Heart left ventricle (tissue), 16 donors: ENCODE data around the gene POLR2L. TPM values are rescaled to one million over a fixed set of nuclear protein-coding genes. Genes with fewer than 3 reads are reported as not detected.

ENCODE experiments used
- ATAC-seq, 4 donors: fragments of 200-7000 bp; cut with Tn5 transposase; one replicate each; pipeline ENCODE4 v1.9.1; 2020 to 2022; ENCODE audit warnings: moderate library complexity in 4 of 4, mild to moderate bottlenecking in 3 of 4, moderate number of reproducible peaks in 1 of 4
- DNase-seq, 5 donors: peaks; one replicate each; pipeline ENCODE4 v3.0.0-alpha.2; 2020
- H3K27ac ChIP-seq, 12 donors: fragments of 200-600 bp; sonication (generic) in 4 of 12; one replicate each; pipeline versions ENCODE4 v1.5.0 to v1.8.0; 2016 to 2022; ENCODE audit warnings: mild to moderate bottlenecking in 2 of 12
- H3K27me3 ChIP-seq, 9 donors: fragments of 200-600 bp; sonication (generic) in 2 of 9; one replicate each; pipeline versions ENCODE4 v1.5.1 to v1.8.0; 2016 to 2022; ENCODE audit warnings: mild to moderate bottlenecking in 3 of 9
- H3K36me3 ChIP-seq, 9 donors: fragments of 200-600 bp; sonication (generic) in 2 of 9; one replicate each; pipeline versions ENCODE4 v1.5.0 to v1.8.0; 2018 to 2022; ENCODE audit warnings: mild to moderate bottlenecking in 2 of 9
- H3K4me1 ChIP-seq, 12 donors: fragments of 200-600 bp; sonication (generic) in 4 of 12; one replicate each; pipeline versions ENCODE4 v1.5.0 to v1.8.0; 2016 to 2022; ENCODE audit warnings: mild to moderate bottlenecking in 3 of 12
- H3K4me3 ChIP-seq, 12 donors: fragments of 200-600 bp; sonication (generic) in 4 of 12; one replicate each; pipeline versions ENCODE4 v1.5.0 to v1.8.0; 2017 to 2022; ENCODE audit warnings: mild to moderate bottlenecking in 9 of 12, moderate library complexity in 4 of 12
- H3K9me3 ChIP-seq, 12 donors: fragments of 200-600 bp; sonication (generic) in 4 of 12; one replicate each; pipeline versions ENCODE4 v1.5.0 to v1.8.0; 2016 to 2022; ENCODE audit warnings: mild to moderate bottlenecking in 1 of 12
- CTCF ChIP-seq, 12 donors: fragments of 200-600 bp; sonication (generic) in 4 of 12; IDR thresholded peaks; one replicate each; pipeline versions ENCODE4 v1.5.0 to v1.8.0; 2018 to 2022; ENCODE audit warnings: antibody characterized with exemption in 12 of 12, mild to moderate bottlenecking in 5 of 12
- POLR2A ChIP-seq, 2 donors: fragments of 450-650 bp; IDR thresholded peaks; one replicate each; pipeline ENCODE4 v1.6.1; 2017; ENCODE audit warnings: antibody characterized with exemption in 2 of 2, mild to moderate bottlenecking in 2 of 2, moderate library complexity in 2 of 2
- WGBS, 4 donors: extraction: QIAGEN DNeasy Blood & Tissue Kit in 2 of 4; methylation state at CpG; one replicate each; pipeline versions ENCODE4 v1.1.5 to v1.1.7; 2013 to 2018; 5-methylcytosine and 5-hydroxymethylcytosine counted together
- intact Hi-C, 10 donors: fragments of 100-400 bp; cut with DNase I; formaldehyde crosslinking; loops; one replicate each; pipeline versions ENCODE4 v1.11.1 to v1.14.2; 2022
- polyA plus RNA-seq, 2 donors: library from polyadenylated mRNA; stranded (reverse); fragments of 200-250 nt; gene quantifications; one replicate each; pipeline ENCODE4 v1.2.3, GENCODE V29; 2013
- total RNA-seq, 9 donors: library from RNA; depleted of rRNA in 2 of 9; stranded (reverse); fragments of >200 nt in 2 of 9; fragmentation: NEBNext Ultra II Directional in 3 of 9; extraction: Animal tissue kit (Norgen Biotek cat#: 25700) in 3 of 9; gene quantifications; one replicate each; pipeline versions ENCODE4 v1.1.0 to v1.2.4, GENCODE V29; 2016 to 2023
- donor health status: ischemic (EF 13 %, LVEDD 7.1; RV severe dilation, severe dysfunction).
- donor health status: healthy with polysubstance abuse.
- donor health status: DM: no; HTN: yes; CAD: no.
- donor health status: DM: no; HTN: no; CAD: no.
- donor health status: ischemic (EF 25% LVEDD 6.9; RV normal size, moderate dysfunction).
- donor health status: ischemic (EF 25% LVEDD 5.7; RV mildly dilated, moderate dysfunction).
- donor health status: healthy.
- donor health status: DM: yes; HTN: yes; CAD: no.
- donor health status: ischemic (EF 35%, LVEDD 5.7; RV mildly dilated, moderate dysfunction).
- donor health status: nonischemic (EF 11% LVEDD 7.7; RV severe dilation, severe dysfunction).
- donor health status: DM: yes; HTN: yes; CAD: no.
- donor health status: PGD.
- donor health status: ischemic (EF 29% LVEDD 5.4; RV normal size, mild dysfunction).
- donor health status: nonischemic (EF 23%, LVEDD 6.1; RV moderate dilation, normal function).

Gene POLR2L
- total and polyA plus RNA-seq, 11 donors = 74.4 to 267 (median 208) TPM

- no peaks in the 10 kb centered on the region for H3K9me3 ChIP-seq
- no peak for ATAC-seq
- 83 to 88% (median 86%) methylated on average over 3 of the region's 3 CpGs for WGBS, 4 donors
- no peak overlapping the region for H3K27ac ChIP-seq
- no peak for DNase-seq
- no peak overlapping the region for H3K4me3 ChIP-seq
- no peaks in the 10 kb centered on the region for H3K27me3 ChIP-seq
- H3K36me3 ChIP-seq = peaks cover 3 to 42% (median 32%) of the 10 kb centered on the region in 9 donors
- H3K4me1 ChIP-seq = peaks cover 2 to 34% (median 25%) of the 10 kb centered on the region in 12 donors
- intact Hi-C loops = no loop called here
- TF ChIP-seq POLR2A (IDR thresholded peaks at IDR 0.05) (no peak), CTCF (IDR thresholded peaks at IDR 0.05) (no peak)
Observed at GRCh38 chr11:812390-812789, 29.9 kb downstream of the POLR2L start.

GRCh38 chr11:811446-812245, 30.7 kb downstream of the POLR2L start:
- H3K4me3 ChIP-seq = peak overlapping the region in 7 of 12 donors; percentile 79 to 100 (median 97)
- H3K36me3 ChIP-seq = peaks cover 3 to 42% (median 32%) of the 10 kb centered on the region in 9 donors
- no peak for ATAC-seq

GRCh38 chr11:810040-810567, 32.2 kb downstream of the POLR2L start:
- 0% methylated on average over 34 to 55 of the region's 55 CpGs for WGBS, 4 donors

More at GRCh38 chr11:811446-812245, 30.7 kb downstream of the POLR2L start:
- no peak for DNase-seq
- no peaks in the 10 kb centered on the region for H3K9me3 ChIP-seq
- TF ChIP-seq POLR2A (IDR thresholded peaks at IDR 0.05) (no peak), CTCF (IDR thresholded peaks at IDR 0.05) (peak in 1 of 12 donors; percentile 15)
- no peaks in the 10 kb centered on the region for H3K27me3 ChIP-seq
- WGBS, 4 donors = 54 to 66% (median 62%) methylated on average over 7 to 14 of the region's 14 CpGs
- intact Hi-C loops = no loop called here
- H3K4me1 ChIP-seq = peaks cover 2 to 34% (median 25%) of the 10 kb centered on the region in 12 donors
- peak overlapping the region in 3 of 12 donors; percentile 14 to 98 (median 97) for H3K27ac ChIP-seq

More at GRCh38 chr11:810040-810567, 32.2 kb downstream of the POLR2L start:
- Histone ChIP-seq H3K36me3 (peaks cover 3 to 39% (median 32%) of the 10 kb centered on the region in 9 donors), H3K9me3 (no peaks in the 10 kb centered on the region), H3K4me1 (peaks cover 2 to 44% (median 30%) of the 10 kb centered on the region in 12 donors), H3K4me3 (peak overlapping the region; percentile 73 to 100 (median 96)), H3K27me3 (no peaks in the 10 kb centered on the region), H3K27ac (peak overlapping the region; percentile 76 to 100 (median 96))
- TF ChIP-seq CTCF (IDR thresholded peaks at IDR 0.05) = no peak
- no peak for TF ChIP-seq POLR2A (IDR thresholded peaks at IDR 0.05)
- peak in 1 of 4 donors; percentile 0 for ATAC-seq
- DNase-seq = no peak
- intact Hi-C loops = no loop called here
